A673 (cell line): ENCODE measurements around the gene CBLN3. TPM values are rescaled to one million over a fixed set of nuclear protein-coding genes. Genes with fewer than 3 reads are reported as not detected.

Experiments
- BruUV-seq: library from RNA; stranded (reverse); fragments of 400-500 nt; replicated peaks from 2 replicates; lab custom pipeline; 2021; lab: Mats Ljungman, UMichigan
- CTCF ChIA-PET: fragments of 300-600 bp; sonication (Branson Sonifier 250); formaldehyde crosslinking; loops from one replicate; lab custom pipeline; 2022; ENCODE audit warnings: antibody characterized with exemption; lab: Charles Lee
- POLR2A ChIA-PET: fragments of 300-600 bp; sonication (Branson Sonifier 250); formaldehyde crosslinking; loops from one replicate; lab custom pipeline; 2022; ENCODE audit warnings: antibody characterized with exemption; ENCODE audit not compliant: low non-redundant PET; lab: Charles Lee
- DNase-seq: peaks from one replicate; pipeline ENCODE4 v3.0.0-alpha.2; 2015; ENCODE audit warnings: low spot score
- H3K27ac ChIP-seq: fragments of 200-600 bp; sonication (generic); 2 replicates; pipeline ENCODE4 v1.5.1; 2016; ENCODE audit warnings: mixed run types, low read depth, mild to moderate bottlenecking, mixed read lengths, antibody characterized with exemption, low read length; ENCODE audit not compliant: poor library complexity, severe bottlenecking
- H3K27me3 ChIP-seq: fragments of 200-600 bp; sonication (generic); replicated peaks from 2 replicates; pipeline ENCODE4 v1.6.1; 2017; ENCODE audit warnings: mixed run types, low read depth, mild to moderate bottlenecking, mixed read lengths, antibody characterized with exemption, low read length; ENCODE audit not compliant: insufficient read depth, poor library complexity
- H3K36me3 ChIP-seq: fragments of 200-600 bp; sonication (generic); 2 replicates; pipeline ENCODE4 v1.6.1; 2016; ENCODE audit warnings: mixed run types, mild to moderate bottlenecking, mixed read lengths, antibody characterized with exemption, low read length; ENCODE audit not compliant: insufficient read depth, poor library complexity, severe bottlenecking
- H3K4me1 ChIP-seq: fragments of 200-600 bp; sonication (generic); 2 replicates; pipeline ENCODE4 v1.6.1; 2017; ENCODE audit warnings: mixed run types, mild to moderate bottlenecking, mixed read lengths, antibody characterized with exemption, low read length; ENCODE audit not compliant: insufficient read depth, poor library complexity, severe bottlenecking
- H3K4me3 ChIP-seq: fragments of 200-600 bp; sonication (generic); 2 replicates; pipeline ENCODE4 v1.5.1; 2016; ENCODE audit warnings: low read depth, mixed run types, mild to moderate bottlenecking, mixed read lengths, low read length; ENCODE audit not compliant: poor library complexity, severe bottlenecking
- H3K9me3 ChIP-seq: fragments of 200-600 bp; sonication (generic); 2 replicates; pipeline ENCODE4 v1.6.1; 2016; ENCODE audit warnings: mixed run types, low read depth, mild to moderate bottlenecking, mixed read lengths, antibody characterized with exemption, low read length; ENCODE audit not compliant: poor library complexity, severe bottlenecking
- CTCF ChIP-seq: fragments of 300-800, 200-600 bp; sonication (generic); conservative IDR thresholded peaks from 2 replicates; pipeline ENCODE4 v1.5.1; 2017; ENCODE audit warnings: low read depth, mild to moderate bottlenecking, antibody characterized with exemption, low read length, moderate library complexity, mixed read lengths
- EZH2 ChIP-seq: fragments of 200-600 bp; sonication (generic); IDR thresholded peaks from 2 replicates; pipeline ENCODE4 v1.6.1; 2017; ENCODE audit warnings: borderline replicate concordance, low read depth, mild to moderate bottlenecking, mixed read lengths, antibody characterized with exemption, low read length; ENCODE audit not compliant: poor library complexity, severe bottlenecking
- intact Hi-C: fragments of 100-400 bp; cut with micrococcal nuclease; formaldehyde crosslinking; loops from one replicate; pipeline ENCODE4 v1.10.0; 2022; ENCODE audit not compliant: unreplicated experiment
- total RNA-seq: library from RNA; stranded (reverse); gene quantifications from 2 replicates; pipeline ENCODE4 v1.2.3, GENCODE V29; 2021

CBLN3 gene
- total RNA-seq, 1 experiment from 2014 or later: 0.80 TPM

GRCh38 chr14:24409956-24410355 is 19.5 kb downstream of the CBLN3 start:
- TF ChIP-seq EZH2 (no peak), CTCF (no peak)
- Histone ChIP-seq H3K36me3 (no peaks in the 10 kb centered on the region), H3K4me1 (no peaks in the 10 kb centered on the region), H3K4me3 (no peak overlapping the region), H3K27ac (no peak overlapping the region), H3K27me3 (no peaks in the 10 kb centered on the region), H3K9me3 (no peaks in the 10 kb centered on the region)
- no TSS peak for BruUV-seq
- ChIA-PET POLR2A (no interaction called here), CTCF (interaction anchor here (1.2 kb wide), 1 partner anchor 18 kb away, joined by 3 read pairs; no protein-coding TSS in a partner anchor)
- no peak for DNase-seq
- intact Hi-C loops: loop anchor here (5.0 kb wide), 1 partner anchor 43 kb away; the partner anchor contains the start of gene NFATC4

- BruUV-seq: no TSS peak
- POLR2A ChIA-PET: no interaction called here
Observed at GRCh38 chr14:24409192-24409591, 20.3 kb downstream of the CBLN3 start.

GRCh38 chr14:24408764-24409163 is 20.7 kb downstream of the CBLN3 start:
- intact Hi-C loops: no loop called here
- BruUV-seq: no TSS peak
- no peak for DNase-seq

More at GRCh38 chr14:24409192-24409591, 20.3 kb downstream of the CBLN3 start:
- no peak for TF ChIP-seq EZH2
- no peak for TF ChIP-seq CTCF
- no peaks in the 10 kb centered on the region for H3K27me3 ChIP-seq
- H3K4me3 ChIP-seq: no peak overlapping the region
- H3K4me1 ChIP-seq: no peaks in the 10 kb centered on the region
- no peak for DNase-seq
- CTCF ChIA-PET: interaction anchor here (0.8 kb wide), 1 partner anchor 76 kb away, joined by 3 read pairs; no protein-coding TSS in a partner anchor
- H3K9me3 ChIP-seq: no peaks in the 10 kb centered on the region
- no peaks in the 10 kb centered on the region for H3K36me3 ChIP-seq
- no peak overlapping the region for H3K27ac ChIP-seq
- intact Hi-C loops: no loop called here

More at GRCh38 chr14:24408764-24409163, 20.7 kb downstream of the CBLN3 start:
- H3K27ac ChIP-seq: no peak overlapping the region
- H3K27me3 ChIP-seq: no peaks in the 10 kb centered on the region
- ChIA-PET CTCF (interaction anchor here (0.8 kb wide), 1 partner anchor 75 kb away, joined by 3 read pairs; no protein-coding TSS in a partner anchor), POLR2A (no interaction called here)
- H3K4me3 ChIP-seq: no peak overlapping the region
- H3K36me3 ChIP-seq: no peaks in the 10 kb centered on the region
- no peaks in the 10 kb centered on the region for H3K9me3 ChIP-seq
- TF ChIP-seq CTCF (no peak), EZH2 (no peak)
- H3K4me1 ChIP-seq: no peaks in the 10 kb centered on the region
